ENCODE measurements around the gene IGF2BP3.
"Not testable (repeated sequence)": the region's sequence is repeated elsewhere in the genome, so short reads cannot be mapped to it uniquely, and the experiment has no call there.

Gene IGF2BP3
- total RNA-seq = 4.2 to 17.5 (median 7.4) reads per million in 17 experiments

DNA sequence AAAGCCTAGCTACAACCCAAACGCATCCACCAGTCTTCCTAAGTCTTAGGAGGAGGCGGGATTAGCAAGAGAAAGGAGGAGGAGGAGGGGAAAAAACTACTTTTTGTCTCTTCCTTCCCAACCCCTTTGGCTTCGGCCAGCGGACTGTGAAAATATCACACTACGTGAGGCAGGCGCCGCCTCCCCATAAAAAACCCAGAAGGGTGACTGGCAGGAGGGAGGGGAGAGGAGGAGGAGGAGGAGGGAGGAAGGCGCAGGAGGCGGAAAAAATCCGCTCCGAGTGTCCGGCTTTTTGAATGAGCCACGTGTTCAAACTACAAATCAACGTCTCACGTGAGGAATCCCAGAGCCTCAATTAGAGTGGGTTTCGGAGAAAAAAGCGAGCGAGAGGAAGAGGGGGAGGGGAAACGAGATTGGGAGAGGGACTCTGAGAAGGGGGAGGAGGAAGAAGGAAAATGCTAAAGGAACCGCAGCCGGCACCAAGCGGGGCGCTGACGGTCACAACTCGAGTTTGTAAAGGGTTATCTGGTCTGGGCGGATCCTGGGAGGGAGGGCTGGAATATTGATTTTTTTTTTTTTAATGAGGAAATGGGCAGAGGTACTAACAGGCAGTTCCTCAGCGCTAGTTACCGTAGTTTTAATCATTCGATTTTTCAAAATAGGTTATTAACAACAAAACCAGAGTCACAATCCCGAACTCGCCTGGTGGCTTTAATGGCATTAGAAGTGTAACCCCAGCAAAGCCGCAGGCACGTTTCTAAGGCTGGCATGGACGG, at the start of gene IGF2BP3:
TSS of gene IGF2BP3 (minus strand) at position 162 of the 776 bp plus-strand sequence. CDS start 381 bp downstream, outside the sequence.
- peak; percentile 26 to 45 (median 34) for DNase-seq

DNA sequence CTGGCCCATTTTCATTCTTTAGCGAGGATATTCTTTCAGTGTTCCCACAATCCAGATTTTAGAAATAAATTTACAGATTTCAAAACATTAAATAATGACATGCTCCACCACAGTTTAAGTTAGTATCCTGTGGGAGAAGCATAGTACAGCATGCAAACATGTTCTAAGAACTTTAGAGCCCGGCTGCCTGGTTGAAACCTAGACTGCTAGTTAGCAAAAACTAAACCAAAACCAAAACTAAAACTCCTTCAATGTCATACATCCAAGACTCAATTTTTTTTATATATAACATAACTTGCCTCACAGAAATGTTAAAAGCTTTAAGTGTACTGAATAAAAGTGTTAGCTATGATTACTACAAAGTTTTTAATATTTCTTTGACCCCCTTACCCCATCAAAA, 44.5 kb upstream of the IGF2BP3 start:
- no peak for DNase-seq

- DNase-seq = not testable (repeated sequence)
These were observed 43.5 kb upstream of the IGF2BP3 start for GRCh38 chr7:23513746-23514145.

GRCh38 chr7:23494009-23494408, 23.7 kb upstream of the IGF2BP3 start:
- DNase-seq = no peak

DNA sequence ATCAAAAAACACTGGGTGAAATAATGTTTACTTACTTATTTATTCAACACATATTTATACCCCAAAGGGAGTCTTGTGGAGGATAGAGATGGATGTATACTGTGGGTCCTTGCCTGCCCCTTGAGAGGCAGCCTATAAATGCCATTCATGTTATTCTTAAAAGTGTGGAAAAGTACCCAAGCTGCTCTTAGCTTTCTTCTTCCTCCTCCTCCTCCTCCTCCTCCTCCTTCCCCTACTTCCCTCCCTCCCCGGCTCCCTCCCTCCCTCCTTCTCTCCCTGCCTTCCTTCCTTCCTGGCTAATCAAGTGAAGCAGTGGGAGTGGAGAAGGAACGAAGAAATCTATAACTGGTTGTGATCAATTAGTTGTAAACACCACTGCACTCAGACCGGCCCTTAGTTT, 21.2 kb upstream of the IGF2BP3 start:
- DNase-seq = no peak

- peak in 3 of 4 experiments; percentile 32 to 70 (median 51) for DNase-seq
These were observed 20.3 kb upstream of the IGF2BP3 start for GRCh38 chr7:23490357-23491135.

DNA sequence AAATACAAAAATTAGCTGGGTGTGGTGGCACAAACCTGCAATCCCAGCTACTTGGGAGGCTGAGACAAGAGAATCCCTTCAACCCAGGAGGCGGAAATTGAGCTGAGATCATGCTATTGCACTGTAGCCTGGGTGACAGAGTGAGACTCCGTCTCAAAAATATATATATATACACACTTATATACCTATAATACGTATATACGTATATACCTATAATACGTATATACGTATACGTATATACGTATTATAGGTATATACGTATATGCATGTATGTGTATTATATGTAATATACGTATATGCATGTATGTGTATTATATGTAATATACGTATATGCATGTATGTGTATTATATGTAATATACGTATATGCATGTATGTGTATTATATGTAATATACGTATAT, 18.4 kb upstream of the IGF2BP3 start:
- not testable (repeated sequence) for DNase-seq

GRCh38 chr7:23487670-23488069, 17.4 kb upstream of the IGF2BP3 start:
- no peak for DNase-seq

DNA sequence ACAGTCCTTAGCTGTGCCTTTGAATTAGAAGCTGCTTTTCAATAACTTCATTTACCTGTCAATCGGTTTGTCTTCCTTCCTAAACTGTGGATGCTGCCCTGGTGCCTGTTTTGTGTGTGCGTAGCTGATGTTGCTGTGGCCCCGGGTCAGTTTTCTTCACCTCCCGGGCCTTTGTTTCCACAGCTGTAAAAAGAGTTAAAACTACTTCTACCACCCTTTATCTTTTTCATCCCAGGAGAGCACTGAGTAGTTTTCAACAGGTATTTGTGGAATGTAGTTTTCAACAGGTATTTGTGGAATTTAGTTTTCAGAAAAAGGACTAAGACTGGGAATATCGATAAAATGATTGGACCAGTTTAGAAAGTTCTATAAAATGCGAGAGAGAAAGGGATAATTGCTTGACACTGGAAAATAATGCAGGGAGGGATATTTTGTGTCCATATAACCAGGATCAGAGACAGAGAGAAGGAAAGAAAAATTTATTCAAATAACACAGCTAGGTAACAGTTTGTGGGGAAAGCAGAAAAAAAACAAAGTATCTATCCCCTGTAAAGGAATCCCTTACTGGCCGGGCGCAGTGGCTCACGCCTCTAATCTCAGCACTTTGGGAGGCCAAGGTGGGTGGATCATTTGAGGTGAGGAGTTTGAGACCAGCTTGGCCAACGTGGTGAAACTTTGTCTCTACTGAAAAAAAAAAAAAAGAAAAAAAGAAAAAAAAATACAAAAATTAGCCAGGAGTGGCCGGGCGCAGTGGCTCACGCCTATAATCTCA, 15.9 kb upstream of the IGF2BP3 start:
- DNase-seq = no peak

DNA sequence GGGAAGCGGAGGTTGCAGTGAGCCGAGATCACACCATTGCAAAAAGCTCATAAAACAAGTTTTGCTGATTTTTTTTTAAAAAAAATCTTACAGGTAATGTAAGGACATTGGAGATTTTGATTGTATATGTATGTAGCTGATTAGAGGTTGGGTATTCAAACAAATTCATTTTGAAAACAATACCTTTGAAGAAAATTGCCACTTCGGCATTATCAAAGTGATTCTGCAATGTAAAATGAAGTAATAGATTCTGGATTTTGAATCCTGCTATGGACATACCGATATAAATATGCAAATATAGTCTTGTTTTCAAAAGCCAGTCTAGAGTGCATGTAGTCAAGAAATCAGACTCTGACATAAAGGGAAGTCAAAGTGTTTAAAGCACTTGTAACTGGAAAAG, 12.4 kb upstream of the IGF2BP3 start:
- no peak for DNase-seq

DNA sequence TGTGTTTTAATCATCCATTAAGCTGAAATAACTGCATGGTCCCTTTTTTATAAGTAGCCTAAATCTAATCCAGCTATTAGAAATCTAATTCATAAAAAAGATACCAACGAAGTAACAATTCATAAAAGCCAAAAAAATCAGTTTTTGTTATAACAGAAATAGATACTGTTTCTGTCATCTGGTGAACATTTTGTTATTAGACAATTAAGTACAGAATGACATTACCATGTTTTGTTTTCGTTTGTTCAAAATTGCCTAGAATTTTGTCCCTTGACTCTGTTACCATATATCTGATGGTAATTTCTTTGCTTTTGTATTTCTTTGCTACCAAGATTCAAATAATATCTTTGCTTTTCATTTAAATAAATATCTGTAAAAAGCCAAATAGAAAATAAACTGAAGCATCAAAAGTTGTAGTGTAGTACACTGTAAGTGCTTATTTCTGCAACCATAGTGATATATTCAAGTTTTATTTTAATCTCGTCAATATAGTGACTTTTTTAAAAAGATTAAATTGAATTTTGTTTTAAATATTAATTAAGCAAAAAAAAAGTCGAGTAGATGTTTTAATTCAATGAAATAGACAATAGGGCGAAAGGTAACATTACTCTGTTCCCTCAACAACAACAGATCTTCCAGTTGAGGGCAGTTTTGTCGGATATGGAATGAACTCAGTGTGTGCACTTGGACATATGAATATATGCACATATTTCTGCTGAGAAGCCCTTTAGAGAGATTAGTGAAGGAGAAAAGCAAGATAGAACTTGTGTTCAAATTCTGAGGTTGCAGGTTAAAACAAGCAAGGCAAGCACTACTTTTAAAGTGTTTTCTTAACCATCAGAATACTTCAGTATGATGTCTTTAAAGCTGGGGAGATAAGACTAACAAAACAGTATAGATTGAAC, 7.9 kb upstream of the IGF2BP3 start:
- DNase-seq = no peak

DNA sequence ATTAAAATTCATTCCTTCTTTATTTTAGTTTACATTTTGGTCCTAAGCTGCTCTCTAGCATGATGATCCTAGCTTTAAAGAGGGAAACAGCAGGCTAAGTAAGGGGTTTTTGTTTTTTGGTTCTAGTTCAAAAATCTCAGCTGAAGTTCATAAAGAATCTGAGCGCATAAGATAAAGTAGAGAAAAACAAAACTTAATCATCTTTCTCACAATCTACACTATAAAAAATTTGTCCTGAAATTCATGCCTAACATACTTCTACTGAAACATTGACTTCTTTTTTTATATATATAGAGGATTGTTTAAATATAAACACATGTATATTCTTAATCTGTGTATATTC, 6.8 kb upstream of the IGF2BP3 start:
- DNase-seq = no peak

- DNase-seq = no peak
These were observed 6.2 kb upstream of the IGF2BP3 start for GRCh38 chr7:23476286-23477156.

- DNase-seq = no peak
These were observed 5.2 kb upstream of the IGF2BP3 start for GRCh38 chr7:23475576-23475839.

DNA sequence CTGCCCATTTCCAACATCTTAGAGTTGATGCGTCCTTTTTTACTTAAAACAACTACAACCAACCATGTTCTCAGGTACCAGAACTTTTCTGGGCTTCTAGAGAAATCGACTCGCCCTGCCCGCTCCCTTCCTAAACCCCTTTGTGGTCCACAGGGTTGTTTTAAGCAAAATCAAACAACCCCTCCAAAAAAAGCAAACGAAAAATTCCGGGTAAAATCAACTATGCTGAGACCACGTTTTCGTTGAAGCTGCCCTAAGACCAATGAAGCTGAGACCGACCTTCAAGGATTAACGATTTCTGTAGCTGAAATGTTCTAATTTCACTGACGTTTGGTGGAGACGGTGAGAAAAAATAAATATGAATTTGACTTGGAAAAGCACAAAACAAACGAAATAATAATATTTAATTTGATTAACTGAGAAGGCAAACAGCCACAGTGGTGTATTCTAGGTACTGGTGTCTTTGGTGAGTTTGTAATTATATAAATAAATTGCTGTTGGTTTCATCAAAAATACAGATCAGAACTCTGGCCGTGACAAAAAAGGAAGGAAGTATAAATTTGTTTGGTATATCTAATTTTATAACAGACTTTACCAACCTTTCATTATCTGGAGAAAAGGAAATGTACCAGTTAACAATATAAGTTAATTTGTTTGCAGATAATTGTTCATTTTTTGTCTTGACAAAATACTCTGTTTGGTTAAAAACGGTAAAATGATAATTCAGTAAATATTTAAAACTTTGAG, 4.7 kb upstream of the IGF2BP3 start:
- peak; percentile 2 to 36 (median 8) for DNase-seq

DNA sequence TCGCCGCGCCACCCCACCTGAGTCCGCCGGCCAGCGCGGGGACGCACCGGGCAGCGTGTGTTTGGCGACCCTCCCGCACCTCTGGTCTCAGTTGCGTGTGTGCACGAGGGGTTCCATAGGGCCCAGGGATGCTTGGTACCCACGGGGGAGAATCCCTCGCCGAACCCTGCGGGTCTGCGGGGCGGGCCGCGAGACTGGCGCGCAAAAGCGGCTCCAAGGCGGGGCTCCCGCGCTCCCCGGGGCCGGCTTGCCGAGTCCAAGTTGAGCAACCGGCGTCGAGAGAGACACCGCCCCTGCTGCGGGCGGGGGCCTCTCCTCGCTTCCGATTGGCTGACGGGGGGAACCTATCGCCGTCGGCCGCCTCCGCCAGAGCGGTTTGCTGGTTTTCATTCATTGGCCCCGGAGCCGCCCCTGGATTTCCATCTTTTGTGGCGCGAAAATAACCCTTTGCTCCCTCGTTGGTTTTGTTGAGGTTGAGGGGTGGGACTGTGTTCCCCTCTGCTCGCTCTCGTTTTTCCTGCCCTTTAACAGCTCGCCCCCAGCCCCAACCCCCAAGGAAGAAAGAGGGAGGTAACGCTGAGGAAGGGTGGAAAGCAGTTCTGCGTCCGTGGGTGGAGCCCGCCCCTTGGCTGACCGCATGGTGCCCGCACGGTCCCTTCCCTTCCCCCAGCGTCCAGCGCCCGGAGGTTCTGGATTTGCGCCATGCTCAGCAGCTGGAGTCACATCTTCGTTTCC, 4.0 kb upstream of the IGF2BP3 start:
- peak; percentile 88 to 93 (median 92) for DNase-seq

DNA sequence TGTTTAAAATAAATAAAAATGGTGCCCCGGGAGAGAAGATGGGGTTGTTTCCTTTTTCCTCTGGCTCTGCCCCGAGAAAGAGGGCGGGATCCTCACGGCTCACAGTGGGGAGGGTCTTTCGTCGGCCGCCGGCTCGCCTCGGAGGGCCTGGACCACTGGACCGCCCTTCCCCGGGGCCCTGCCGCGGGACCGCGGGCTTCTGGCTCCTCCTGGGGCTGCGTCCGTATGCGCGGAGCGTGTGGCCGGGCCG, 3.5 kb upstream of the IGF2BP3 start:
- no peak for DNase-seq

DNA sequence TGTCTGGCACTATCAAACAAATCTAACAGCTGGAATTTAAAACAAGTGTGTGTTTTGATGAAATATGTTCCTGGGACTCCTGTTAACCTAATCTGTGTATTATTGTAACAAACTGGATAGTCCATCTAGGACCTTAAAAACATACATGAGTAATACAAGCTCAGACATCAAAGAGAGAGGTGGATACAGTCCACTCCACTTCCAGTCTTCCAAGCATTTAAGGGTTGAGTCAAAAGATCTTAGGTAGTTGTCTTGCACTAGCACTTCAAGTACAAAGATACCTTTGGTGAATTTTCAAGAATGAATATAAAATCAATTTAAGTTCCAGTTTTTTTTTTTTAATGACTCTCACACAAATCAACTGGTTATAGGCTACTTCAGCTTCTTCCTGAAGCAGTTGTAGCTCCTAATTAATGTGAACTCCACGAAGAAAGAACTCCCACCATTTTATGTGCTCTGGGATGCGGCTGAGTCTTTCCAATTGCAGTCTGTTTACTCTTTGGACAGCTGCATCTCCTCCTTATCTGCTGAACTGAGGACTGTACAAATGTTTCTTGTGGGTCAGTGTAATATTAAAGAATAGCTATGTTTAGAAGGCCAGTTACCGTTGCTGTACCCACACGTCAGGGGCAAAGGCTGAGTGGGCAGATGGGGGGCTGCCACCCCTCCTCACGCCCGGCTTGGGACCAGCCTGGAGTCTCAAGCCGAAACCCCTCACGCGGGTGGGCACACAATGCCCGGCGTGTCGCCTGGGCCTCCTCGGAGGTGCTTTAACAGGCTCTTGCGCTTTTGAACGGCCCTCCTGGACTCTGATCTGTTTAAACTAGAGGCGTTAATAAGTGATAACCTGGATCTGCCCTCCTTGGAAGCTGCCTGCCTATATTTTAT, 2.9 kb upstream of the IGF2BP3 start:
- DNase-seq = no peak

GRCh38 chr7:23472556-23472955, 2.3 kb upstream of the IGF2BP3 start:
- DNase-seq = no peak

Measured in suppressor macrophage (primary cell).